ENCODE measurements around the gene MKKS.

The MKKS gene

DNA sequence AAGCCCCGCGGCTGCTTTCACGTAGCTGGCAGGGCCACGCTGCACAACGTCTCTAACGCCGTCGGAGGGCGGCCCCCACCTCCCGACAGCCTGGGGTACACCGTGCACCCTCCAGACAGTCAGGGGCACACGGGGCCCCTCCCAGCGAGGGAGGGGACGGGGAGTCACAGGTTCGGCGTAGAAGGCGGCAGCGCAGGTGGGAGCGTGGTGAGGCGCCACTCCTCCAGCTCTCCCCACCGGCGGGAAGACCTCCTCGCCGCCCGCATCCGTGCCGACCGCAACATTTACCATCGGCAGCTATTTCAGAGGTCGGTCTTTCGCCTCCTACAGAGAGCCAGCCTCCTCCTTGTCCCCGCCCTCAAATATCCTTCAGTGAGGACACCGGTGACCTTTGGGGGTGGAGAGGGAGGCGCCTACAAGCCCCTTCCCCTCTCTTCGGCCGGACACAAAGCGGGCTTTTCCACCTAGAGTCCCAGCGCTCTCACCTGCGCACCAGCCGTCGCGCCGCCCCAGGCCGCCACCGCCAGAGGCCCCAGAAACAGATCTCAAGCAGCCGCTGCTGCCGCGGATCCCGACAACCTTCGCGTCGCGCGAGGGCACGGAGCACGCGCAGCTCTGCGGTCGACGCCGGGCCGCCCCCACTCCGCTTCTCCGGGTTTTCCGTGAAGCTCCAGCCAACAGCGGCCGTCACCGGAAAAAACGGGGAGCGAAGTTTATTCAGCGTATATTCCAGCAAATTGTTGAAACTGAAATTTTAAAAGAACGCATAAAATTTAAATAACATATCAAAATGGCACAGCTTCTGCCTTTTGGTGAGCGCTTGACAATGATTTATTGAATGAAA lies at the start of gene MKKS:
Gene MKKS (minus strand): TSS at position 600 of the 844 bp plus-strand sequence. CDS start 20,708 bp downstream, outside the sequence.
- Histone ChIP-seq H3K4me2 (peak within 1 kb of the TSS; percentile 71 to 95 (median 91)), H3K9me3 (replicated peaks in 1 of 11) (no peaks in the 10 kb centered on the region), H3K9ac (peak within 1 kb of the TSS; percentile 88 to 95 (median 93)), H3K36me3 (peaks cover 0 to 18% (median 4%) of the 10 kb centered on the region in 11 experiments; a peak in 6 of 22 replicates), H3K27me3 (no peaks in the 10 kb centered on the region), H4K20me1 (peaks cover under 1 to 34% (median 13%) of the 10 kb centered on the region in 11 experiments; a peak in 12 of 22 replicates), H3K27ac (peak within 1 kb of the TSS; percentile 82 to 97 (median 94)), H3K4me1 (peaks cover 35 to 66% (median 45%) of the 10 kb centered on the region in 10 experiments), H3K4me3 (peak within 1 kb of the TSS; percentile 74 to 97 (median 86))
- TF ChIP-seq Cebpa-rat (IDR thresholded peaks at IDR 0.05) = no peak

DNA sequence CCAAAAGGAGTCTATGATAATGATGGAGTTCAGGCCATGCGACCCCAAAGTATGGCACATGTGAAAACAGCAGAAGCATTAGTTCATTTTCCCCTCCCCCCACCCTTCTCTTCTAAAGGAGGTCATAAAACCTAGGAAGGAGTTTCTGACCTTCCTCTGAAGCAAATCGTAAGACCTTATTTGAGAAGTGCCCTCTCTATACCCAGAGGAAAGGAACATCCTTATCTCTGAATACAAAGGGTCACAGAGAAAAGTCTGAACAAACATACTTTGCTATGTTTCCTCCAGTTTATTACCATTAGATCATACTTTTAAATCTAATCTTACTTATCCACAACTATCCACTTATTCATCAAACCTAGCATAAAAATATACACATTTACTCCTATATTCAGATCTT lies 49.7 kb upstream of the MKKS start:
- H3K4me3 ChIP-seq = no peak overlapping the region
- no peak overlapping the region for H3K9ac ChIP-seq
- H4K20me1 ChIP-seq = no peaks in the 10 kb centered on the region
- no peaks in the 10 kb centered on the region for H3K27me3 ChIP-seq
- peaks cover 0 to 5% (median 0%) of the 10 kb centered on the region in 11 experiments; a peak in 1 of 22 replicates for H3K36me3 ChIP-seq
- H3K4me2 ChIP-seq = no peak overlapping the region
- 0 out of 22 replicates have a peak, but pooled peaks cover 0 to 3% (median 0%) of the 10 kb centered on the region in 11 experiments for H3K9me3 ChIP-seq (replicated peaks in 1 of 11)
- no peak for TF ChIP-seq Cebpa-rat (IDR thresholded peaks at IDR 0.05)
- H3K4me1 ChIP-seq = peaks cover 10 to 38% (median 22%) of the 10 kb centered on the region in 10 experiments
- H3K27ac ChIP-seq = no peak overlapping the region

DNA sequence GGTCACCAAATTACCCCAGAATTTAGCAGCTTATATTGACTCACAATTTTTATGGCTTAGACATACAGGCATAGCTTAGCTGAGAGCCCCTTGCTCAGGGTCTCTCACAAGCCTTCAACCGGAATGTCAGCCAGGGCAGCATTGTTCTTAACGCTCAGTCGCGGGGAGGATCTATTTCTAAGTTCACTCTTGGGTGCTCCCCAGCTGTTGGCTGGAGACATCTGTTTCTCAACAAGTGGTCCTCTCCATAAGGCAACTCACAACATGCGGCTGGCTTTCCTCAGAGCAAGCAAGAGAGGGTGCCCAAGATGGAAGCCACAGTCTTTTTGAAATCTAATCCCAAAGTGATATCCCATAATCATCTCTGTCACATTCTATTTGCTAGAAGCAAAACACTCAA lies 47.7 kb upstream of the MKKS start:
- peaks cover 0 to 5% (median 0%) of the 10 kb centered on the region in 11 experiments; a peak in 1 of 22 replicates for H3K36me3 ChIP-seq
- H3K27me3 ChIP-seq = no peaks in the 10 kb centered on the region
- H3K9me3 ChIP-seq (replicated peaks in 1 of 11) = 0 out of 22 replicates have a peak, but pooled peaks cover 0 to 4% (median 0%) of the 10 kb centered on the region in 11 experiments
- peak overlapping the region in 2 of 11 experiments; percentile 12 to 37; a peak in 2 of 22 replicates for H3K4me2 ChIP-seq
- peaks cover 6 to 38% (median 15%) of the 10 kb centered on the region in 10 experiments for H3K4me1 ChIP-seq
- no peak overlapping the region for H3K4me3 ChIP-seq
- no peak for TF ChIP-seq Cebpa-rat (IDR thresholded peaks at IDR 0.05)
- H3K27ac ChIP-seq = no peak overlapping the region; a peak in 1 of 22 replicates
- H4K20me1 ChIP-seq = no peaks in the 10 kb centered on the region; a peak in 1 of 22 replicates
- no peak overlapping the region for H3K9ac ChIP-seq

DNA sequence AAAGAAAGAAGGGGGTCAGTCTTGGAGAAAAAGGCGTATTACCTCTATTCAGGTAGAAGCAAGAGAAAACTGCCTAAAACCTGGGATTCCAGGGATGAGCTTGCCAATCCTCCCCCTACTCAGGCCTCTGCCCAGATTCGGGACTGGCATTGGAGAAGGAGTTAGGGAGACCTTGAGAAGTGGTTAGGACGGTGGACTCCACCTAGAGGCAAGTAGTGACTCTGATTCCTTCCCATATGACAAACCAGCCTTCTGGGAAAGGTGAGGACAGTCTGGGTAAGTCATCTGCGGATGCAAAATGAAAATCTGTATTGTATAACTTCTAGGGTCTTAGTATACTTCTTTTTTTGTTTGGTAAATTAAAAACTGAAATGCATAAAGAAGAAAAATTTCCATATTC lies 44.9 kb upstream of the MKKS start:
- TF ChIP-seq Cebpa-rat (IDR thresholded peaks at IDR 0.05) = no peak
- Histone ChIP-seq H3K4me2 (no peak overlapping the region), H3K27ac (peak overlapping the region in 3 of 11 experiments; percentile 11 to 82 (median 18); a peak in 2 of 22 replicates)

DNA sequence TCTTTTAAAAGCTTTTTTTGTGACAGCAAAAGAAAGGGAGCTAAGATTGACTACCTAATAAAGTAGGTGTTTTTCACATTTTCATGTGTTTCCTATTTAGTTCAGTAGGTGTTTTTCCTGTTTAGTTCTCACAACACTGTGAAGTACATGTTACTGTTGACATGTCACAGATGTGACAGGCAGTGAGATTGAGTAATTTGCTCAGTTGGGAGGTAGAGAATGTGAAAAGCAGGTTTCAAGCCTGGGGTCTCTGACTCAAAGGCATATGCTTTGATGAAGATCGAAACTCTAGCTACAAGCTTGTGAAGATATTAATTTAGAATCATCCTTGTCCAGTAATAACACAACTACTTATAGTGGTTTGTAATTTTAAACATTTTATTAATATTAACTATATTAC lies 44.2 kb upstream of the MKKS start:
- Histone ChIP-seq H3K36me3 (0 out of 22 replicates have a peak, but pooled peaks cover 0 to 3% (median 0%) of the 10 kb centered on the region in 11 experiments), H3K4me3 (no peak overlapping the region), H3K4me1 (peaks cover 41 to 66% (median 48%) of the 10 kb centered on the region in 10 experiments), H4K20me1 (peaks cover 0 to 7% (median 0%) of the 10 kb centered on the region in 11 experiments; a peak in 2 of 22 replicates), H3K27me3 (no peaks in the 10 kb centered on the region), H3K9me3 (replicated peaks in 1 of 11) (0 out of 22 replicates have a peak, but pooled peaks cover 0 to 4% (median 0%) of the 10 kb centered on the region in 11 experiments), H3K9ac (no peak overlapping the region), H3K4me2 (0 out of 22 replicates have a peak overlapping the region, but pooled peaks of 1 of the 11 experiments have one; percentile 9), H3K27ac (peak overlapping the region in 5 of 11 experiments; percentile 11 to 82 (median 23); a peak in 4 of 22 replicates)
- no peak for TF ChIP-seq Cebpa-rat (IDR thresholded peaks at IDR 0.05)

More for the DNA sequence above, 44.9 kb upstream of the MKKS start:
- Histone ChIP-seq H3K27me3 (no peaks in the 10 kb centered on the region), H3K9ac (no peak overlapping the region), H4K20me1 (peaks cover 0 to 7% (median 0%) of the 10 kb centered on the region in 11 experiments; a peak in 2 of 22 replicates), H3K36me3 (0 out of 22 replicates have a peak, but pooled peaks cover 0 to 3% (median 0%) of the 10 kb centered on the region in 11 experiments), H3K4me1 (peaks cover 34 to 59% (median 43%) of the 10 kb centered on the region in 10 experiments), H3K4me3 (no peak overlapping the region), H3K9me3 (replicated peaks in 1 of 11) (0 out of 22 replicates have a peak, but pooled peaks cover 0 to 4% (median 0%) of the 10 kb centered on the region in 11 experiments)

DNA sequence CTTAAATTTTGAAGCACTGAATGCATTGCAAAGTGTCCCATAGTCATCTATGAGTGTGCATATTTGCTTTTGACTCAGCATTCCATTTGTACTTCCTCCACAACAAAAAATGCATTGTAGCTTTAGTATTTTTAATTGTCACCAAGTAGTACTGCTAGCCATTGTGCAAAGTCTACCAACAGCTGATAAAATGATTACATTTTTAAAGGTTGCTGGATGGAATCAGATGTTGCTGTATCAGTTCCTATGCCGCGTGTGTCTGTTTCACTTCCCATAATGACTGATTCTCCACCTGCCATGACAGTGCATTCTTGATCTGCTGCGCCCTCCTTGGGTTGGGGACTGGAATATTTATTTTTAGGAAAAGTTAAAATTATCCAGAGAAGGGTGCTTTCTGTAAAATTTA lies 42.3 kb upstream of the MKKS start:
- H3K27ac ChIP-seq = peak overlapping the region in 10 of 11 experiments; percentile 58 to 85 (median 80); a peak in 20 of 22 replicates
- peaks cover 33 to 60% (median 48%) of the 10 kb centered on the region in 10 experiments for H3K4me1 ChIP-seq
- H3K36me3 ChIP-seq = peaks cover 0 to 9% (median 5%) of the 10 kb centered on the region in 11 experiments; a peak in 7 of 22 replicates
- no peaks in the 10 kb centered on the region for H3K27me3 ChIP-seq
- H3K4me2 ChIP-seq = peak overlapping the region; percentile 78 to 93 (median 89)
- peaks cover 0 to 9% (median 7%) of the 10 kb centered on the region in 11 experiments; a peak in 11 of 22 replicates for H3K9me3 ChIP-seq (replicated peaks in 1 of 11)
- H3K9ac ChIP-seq = peak overlapping the region in 6 of 11 experiments; percentile 52 to 61 (median 58); a peak in 6 of 22 replicates
- H4K20me1 ChIP-seq = peaks cover 0 to 7% (median 0%) of the 10 kb centered on the region in 11 experiments; a peak in 2 of 22 replicates
- peak in 2 of 11 experiments; percentile 16 to 21; a peak in 1 of 22 replicates for TF ChIP-seq Cebpa-rat (IDR thresholded peaks at IDR 0.05)
- no peak overlapping the region; a peak in 1 of 20 replicates for H3K4me3 ChIP-seq

DNA sequence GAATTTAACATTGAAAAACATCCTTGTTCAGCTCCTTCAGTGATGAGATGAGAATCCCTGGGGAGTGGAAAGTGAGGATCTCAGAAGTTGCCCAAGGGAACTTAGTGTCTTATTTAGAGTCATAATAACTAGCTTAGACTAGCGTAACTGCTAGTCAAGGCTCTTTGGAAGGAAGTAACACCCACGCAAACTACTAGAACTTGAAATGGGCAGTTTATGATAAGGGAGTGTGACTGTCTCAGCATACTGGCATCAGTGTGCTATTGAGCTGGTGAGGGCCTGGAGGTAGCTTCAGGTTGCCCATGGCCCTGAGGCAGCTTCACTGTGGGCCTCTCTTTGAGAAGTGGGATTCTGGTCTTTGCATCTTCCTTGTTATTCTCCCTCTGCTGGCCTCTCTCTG lies 41.2 kb upstream of the MKKS start:
- Histone ChIP-seq H3K9me3 (replicated peaks in 1 of 11) (peaks cover 0 to 13% (median 8%) of the 10 kb centered on the region in 11 experiments; a peak in 11 of 22 replicates), H3K4me3 (peak overlapping the region in 7 of 10 experiments; percentile 9 to 33 (median 14); a peak in 5 of 20 replicates), H3K9ac (peak overlapping the region in 9 of 11 experiments; percentile 4 to 61 (median 54); a peak in 13 of 22 replicates), H3K4me2 (peak overlapping the region; percentile 78 to 93 (median 89)), H3K27me3 (no peaks in the 10 kb centered on the region), H3K27ac (peak overlapping the region; percentile 34 to 85 (median 79); a peak in 21 of 22 replicates), H4K20me1 (peaks cover 0 to 7% (median 0%) of the 10 kb centered on the region in 11 experiments; a peak in 2 of 22 replicates), H3K4me1 (peaks cover 33 to 66% (median 52%) of the 10 kb centered on the region in 10 experiments), H3K36me3 (peaks cover 0 to 10% (median 7%) of the 10 kb centered on the region in 11 experiments; a peak in 7 of 22 replicates)
- TF ChIP-seq Cebpa-rat (IDR thresholded peaks at IDR 0.05) = no peak

DNA sequence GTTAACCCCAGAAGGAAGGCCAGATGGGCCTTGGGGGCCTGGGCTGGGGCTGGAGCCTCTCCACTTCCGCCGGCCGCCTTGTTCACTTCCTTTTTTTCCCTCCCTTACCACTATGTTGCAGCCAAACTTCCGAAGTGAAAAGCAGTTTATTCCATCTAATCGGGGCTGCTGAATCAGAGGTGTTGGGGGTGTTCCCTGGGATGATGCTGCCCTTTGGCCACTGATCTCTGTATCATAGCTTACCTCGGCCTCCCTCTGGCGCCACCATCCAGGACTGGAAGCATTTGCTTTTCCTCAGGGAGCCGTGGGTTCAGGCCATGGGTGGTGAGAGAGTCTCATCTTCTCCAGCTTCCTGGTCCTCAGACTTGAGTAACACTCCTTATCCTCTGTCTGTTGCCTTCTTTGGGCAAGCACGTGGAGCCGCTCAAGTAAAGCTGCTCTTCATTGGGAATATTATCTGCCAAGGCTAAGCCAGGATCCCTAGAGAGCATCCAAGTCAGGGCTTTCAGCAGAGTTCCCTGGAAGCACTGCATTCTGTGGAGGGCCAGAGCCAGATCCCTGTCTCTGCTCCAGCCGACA lies 40.7 kb upstream of the MKKS start:
- Histone ChIP-seq H3K36me3 (peaks cover 0 to 10% (median 7%) of the 10 kb centered on the region in 11 experiments; a peak in 7 of 22 replicates), H3K9me3 (replicated peaks in 1 of 11) (peaks cover 0 to 13% (median 8%) of the 10 kb centered on the region in 11 experiments; a peak in 11 of 22 replicates), H3K9ac (peak overlapping the region in 9 of 11 experiments; percentile 2 to 61 (median 54); a peak in 14 of 22 replicates), H3K4me3 (peak overlapping the region in 5 of 10 experiments; percentile 9 to 33 (median 26); a peak in 6 of 20 replicates), H3K27ac (peak overlapping the region; percentile 34 to 85 (median 79); a peak in 21 of 22 replicates), H3K4me2 (peak overlapping the region; percentile 78 to 93 (median 89)), H4K20me1 (peaks cover 0 to 7% (median 0%) of the 10 kb centered on the region in 11 experiments; a peak in 2 of 22 replicates), H3K4me1 (peaks cover 33 to 71% (median 58%) of the 10 kb centered on the region in 10 experiments), H3K27me3 (no peaks in the 10 kb centered on the region)
- TF ChIP-seq Cebpa-rat (IDR thresholded peaks at IDR 0.05) = no peak

All from BLaER1 treated with 17β-estradiol and CSF1 and Interleukin-3, amounts not matched to agents 10 nM and 100 nM (cell line).